ENCODE data around the gene IGF2BP1.

DNA sequence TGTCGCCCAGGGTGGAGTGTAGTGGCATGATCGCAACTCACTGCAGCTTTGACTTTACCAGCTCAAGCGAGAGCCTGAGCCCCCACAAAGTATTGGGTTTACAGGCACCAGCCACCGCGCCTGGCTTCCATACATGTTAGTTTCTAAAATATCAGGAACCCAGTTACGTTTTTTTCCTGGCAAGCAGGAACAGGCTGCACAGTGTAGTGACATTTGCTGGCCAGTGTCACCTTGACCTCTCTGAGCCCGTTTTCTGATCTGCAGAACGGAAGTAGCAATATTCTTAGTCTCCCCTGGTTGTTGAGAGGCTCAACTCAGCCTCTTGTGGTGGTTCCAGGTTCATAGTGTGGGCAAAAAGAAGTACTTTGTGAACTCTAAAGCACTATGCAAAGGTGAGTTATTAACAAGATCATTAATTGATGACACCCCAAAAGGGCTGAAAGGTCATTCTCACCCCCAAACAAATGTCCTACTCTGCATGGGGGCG is 15.6 kb downstream of the IGF2BP1 start:
- TF ChIP-seq, protein P1, sequence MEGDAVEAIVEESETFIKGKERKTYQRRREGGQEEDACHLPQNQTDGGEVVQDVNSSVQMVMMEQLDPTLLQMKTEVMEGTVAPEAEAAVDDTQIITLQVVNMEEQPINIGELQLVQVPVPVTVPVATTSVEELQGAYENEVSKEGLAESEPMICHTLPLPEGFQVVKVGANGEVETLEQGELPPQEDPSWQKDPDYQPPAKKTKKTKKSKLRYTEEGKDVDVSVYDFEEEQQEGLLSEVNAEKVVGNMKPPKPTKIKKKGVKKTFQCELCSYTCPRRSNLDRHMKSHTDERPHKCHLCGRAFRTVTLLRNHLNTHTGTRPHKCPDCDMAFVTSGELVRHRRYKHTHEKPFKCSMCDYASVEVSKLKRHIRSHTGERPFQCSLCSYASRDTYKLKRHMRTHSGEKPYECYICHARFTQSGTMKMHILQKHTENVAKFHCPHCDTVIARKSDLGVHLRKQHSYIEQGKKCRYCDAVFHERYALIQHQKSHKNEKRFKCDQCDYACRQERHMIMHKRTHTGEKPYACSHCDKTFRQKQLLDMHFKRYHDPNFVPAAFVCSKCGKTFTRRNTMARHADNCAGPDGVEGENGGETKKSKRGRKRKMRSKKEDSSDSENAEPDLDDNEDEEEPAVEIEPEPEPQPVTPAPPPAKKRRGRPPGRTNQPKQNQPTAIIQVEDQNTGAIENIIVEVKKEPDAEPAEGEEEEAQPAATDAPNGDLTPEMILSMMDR (IDR thresholded peaks at IDR 0.05): no peak
- no peak for TF ChIP-seq POLR2AphosphoS5 (IDR thresholded peaks at IDR 0.05)

All from sigmoid colon (tissue), 4 donors.